Immature natural killer cell (primary cell): ENCODE data around the gene SPRY4. TPM values are rescaled to one million over a fixed set of nuclear protein-coding genes. Genes with fewer than 3 reads are reported as not detected.
A peak's percentile ranks its signal among the peaks of the same experiment; 100 is the strongest.
"Not testable (repeated sequence)": the region's sequence is repeated elsewhere in the genome, so short reads cannot be mapped to it uniquely, and the experiment has no call there.

Source experiments
- DNase-seq, 3 donors: peaks; one replicate each; pipeline ENCODE4 v3.0.0; 2022; ENCODE audit warnings: mixed read lengths in 1 of 3
- H3K27ac Mint-ChIP-seq, 6 donors: one replicate each; pipeline ENCODE4 v1.8.0; 2020; ENCODE audit warnings: mixed read lengths in 6 of 6, mild to moderate bottlenecking in 5 of 6, inconsistent platforms in 4 of 6, moderate library complexity in 3 of 6
- H3K27me3 Mint-ChIP-seq, 3 donors: one replicate each; pipeline ENCODE4 v1.8.0; 2020 to 2021; ENCODE audit warnings: low read depth in 3 of 3, mild to moderate bottlenecking in 3 of 3, mixed read lengths in 3 of 3, moderate library complexity in 3 of 3, inconsistent platforms in 1 of 3
- H3K36me3 Mint-ChIP-seq, 3 donors: one replicate each; pipeline ENCODE4 v1.8.0; 2020; ENCODE audit warnings: mixed read lengths in 3 of 3, inconsistent platforms in 2 of 3, mild to moderate bottlenecking in 2 of 3
- H3K4me1 Mint-ChIP-seq, 2 donors: one replicate each; pipeline ENCODE4 v1.8.0; 2020; ENCODE audit warnings: inconsistent platforms in 2 of 2, mild to moderate bottlenecking in 2 of 2, mixed read lengths in 2 of 2, moderate library complexity in 1 of 2
- H3K4me3 Mint-ChIP-seq, 5 donors: one replicate each; pipeline ENCODE4 v1.8.0; 2020; ENCODE audit warnings: mild to moderate bottlenecking in 5 of 5, mixed read lengths in 5 of 5, inconsistent platforms in 3 of 5, moderate library complexity in 3 of 5
- H3K9me3 Mint-ChIP-seq, 6 donors: one replicate each; pipeline ENCODE4 v1.8.0; 2020; ENCODE audit warnings: mild to moderate bottlenecking in 6 of 6, mixed read lengths in 6 of 6, inconsistent platforms in 4 of 6, moderate library complexity in 3 of 6
- polyA plus RNA-seq, 3 donors: library from polyadenylated mRNA; unstranded; fragments of 300-500 nt; fragmentation: Illumina TruSeq; gene quantifications; one replicate each; pipeline ENCODE4 v1.2.3, GENCODE V29; 2021

Gene SPRY4
- not detected for polyA plus RNA-seq

GRCh38 chr5:142324871-142325724, at the start of gene SPRY4:
Gene SPRY4, minus strand, starts transcription at chr5:142325021. Its CDS starts 9,913 bp downstream, at chr5:142315108.
- Mint-ChIP-seq H3K9me3 (no peaks in the 10 kb centered on the region), H3K27ac (peak within 1 kb of the TSS in 4 of 6 donors; percentile 62 to 83 (median 74)), H3K4me3 (peak within 1 kb of the TSS; percentile 85 to 93 (median 90)), H3K36me3 (no peaks in the 10 kb centered on the region), H3K4me1 (peaks cover 30% of the 10 kb centered on the region in 2 donors), H3K27me3 (peaks cover 11 to 22% (median 20%) of the 10 kb centered on the region in 3 donors)
- peak; percentile 82 to 89 (median 88) for DNase-seq

GRCh38 chr5:142368529-142368928, 43.7 kb upstream of the SPRY4 start:
- Mint-ChIP-seq H3K4me1 (no peaks in the 10 kb centered on the region), H3K9me3 (no peaks in the 10 kb centered on the region), H3K27ac (no peak overlapping the region), H3K36me3 (no peaks in the 10 kb centered on the region), H3K4me3 (no peak overlapping the region), H3K27me3 (peaks cover 0 to 5% (median 2%) of the 10 kb centered on the region in 3 donors)
- no peak for DNase-seq

GRCh38 chr5:142366007-142366406, 41.2 kb upstream of the SPRY4 start:
- Mint-ChIP-seq H3K36me3 (no peaks in the 10 kb centered on the region), H3K4me3 (no peak overlapping the region), H3K9me3 (no peaks in the 10 kb centered on the region), H3K27me3 (peaks cover 0 to 8% (median 2%) of the 10 kb centered on the region in 3 donors), H3K4me1 (no peaks in the 10 kb centered on the region), H3K27ac (no peak overlapping the region)
- no peak for DNase-seq

- H3K4me3 Mint-ChIP-seq = no peak overlapping the region
- H3K9me3 Mint-ChIP-seq = no peaks in the 10 kb centered on the region
- no peak overlapping the region for H3K27ac Mint-ChIP-seq
- no peaks in the 10 kb centered on the region for H3K36me3 Mint-ChIP-seq
- H3K4me1 Mint-ChIP-seq = peaks cover 0 to 1% of the 10 kb centered on the region in 2 donors
- no peak for DNase-seq
- H3K27me3 Mint-ChIP-seq = peaks cover 1 to 8% (median 2%) of the 10 kb centered on the region in 3 donors
Measured at GRCh38 chr5:142364251-142365145, 39.7 kb upstream of the SPRY4 start.

- H3K27me3 Mint-ChIP-seq = peaks cover 2 to 8% (median 3%) of the 10 kb centered on the region in 3 donors
- DNase-seq = no peak
- no peak overlapping the region for H3K4me3 Mint-ChIP-seq
- H3K9me3 Mint-ChIP-seq = no peaks in the 10 kb centered on the region
- no peak overlapping the region for H3K27ac Mint-ChIP-seq
- peaks cover 0 to 1% of the 10 kb centered on the region in 2 donors for H3K4me1 Mint-ChIP-seq
- no peaks in the 10 kb centered on the region for H3K36me3 Mint-ChIP-seq
Measured at GRCh38 chr5:142363619-142363963, 38.8 kb upstream of the SPRY4 start.

- DNase-seq, H3K9me3 Mint-ChIP-seq, H3K36me3 Mint-ChIP-seq, H3K27ac Mint-ChIP-seq, H3K4me3 Mint-ChIP-seq: not testable (repeated sequence)
- H3K4me1 Mint-ChIP-seq = peaks cover 14 to 15% of the 10 kb centered on the region in 2 donors
- peaks cover 8 to 15% (median 12%) of the 10 kb centered on the region in 3 donors for H3K27me3 Mint-ChIP-seq
Measured at GRCh38 chr5:142362193-142362592, 37.4 kb upstream of the SPRY4 start.

- H3K4me3 Mint-ChIP-seq = no peak overlapping the region
- H3K4me1 Mint-ChIP-seq = peaks cover 21 to 22% of the 10 kb centered on the region in 2 donors
- no peaks in the 10 kb centered on the region for H3K9me3 Mint-ChIP-seq
- peak overlapping the region in 3 of 6 donors; percentile 12 to 34 (median 13) for H3K27ac Mint-ChIP-seq
- H3K36me3 Mint-ChIP-seq = no peaks in the 10 kb centered on the region
- H3K27me3 Mint-ChIP-seq = peaks cover 14 to 19% (median 18%) of the 10 kb centered on the region in 3 donors
- no peak for DNase-seq
Measured at GRCh38 chr5:142360607-142361120, 35.8 kb upstream of the SPRY4 start.

- no peak for DNase-seq
- Mint-ChIP-seq H3K4me3 (no peak overlapping the region), H3K4me1 (peaks cover 21 to 23% of the 10 kb centered on the region in 2 donors)
Measured at GRCh38 chr5:142360051-142360498, 35.3 kb upstream of the SPRY4 start.

GRCh38 chr5:142358648-142359047, 33.8 kb upstream of the SPRY4 start:
- H3K27ac Mint-ChIP-seq = peak overlapping the region in 3 of 6 donors; percentile 32 to 92 (median 91)
- H3K9me3 Mint-ChIP-seq = no peaks in the 10 kb centered on the region
- H3K4me3 Mint-ChIP-seq = peak overlapping the region in 1 of 5 donors; percentile 87
- peaks cover 24 to 29% of the 10 kb centered on the region in 2 donors for H3K4me1 Mint-ChIP-seq
- peaks cover 9 to 19% (median 18%) of the 10 kb centered on the region in 3 donors for H3K27me3 Mint-ChIP-seq
- no peak for DNase-seq
- H3K36me3 Mint-ChIP-seq = no peaks in the 10 kb centered on the region

More at GRCh38 chr5:142360051-142360498, 35.3 kb upstream of the SPRY4 start:
- no peaks in the 10 kb centered on the region for H3K36me3 Mint-ChIP-seq
- peak overlapping the region in 2 of 6 donors; percentile 19 to 34 for H3K27ac Mint-ChIP-seq
- H3K27me3 Mint-ChIP-seq = peaks cover 14 to 19% (median 18%) of the 10 kb centered on the region in 3 donors
- H3K9me3 Mint-ChIP-seq = no peaks in the 10 kb centered on the region

- H3K27ac Mint-ChIP-seq = peak overlapping the region in 5 of 6 donors; percentile 86 to 92 (median 91)
- peaks cover 27 to 31% of the 10 kb centered on the region in 2 donors for H3K4me1 Mint-ChIP-seq
- peaks cover 9 to 19% (median 18%) of the 10 kb centered on the region in 3 donors for H3K27me3 Mint-ChIP-seq
- DNase-seq = no peak
- H3K36me3 Mint-ChIP-seq = no peaks in the 10 kb centered on the region
- no peaks in the 10 kb centered on the region for H3K9me3 Mint-ChIP-seq
- H3K4me3 Mint-ChIP-seq = peak overlapping the region; percentile 84 to 92 (median 88)
Measured at GRCh38 chr5:142358121-142358520, 33.3 kb upstream of the SPRY4 start.

GRCh38 chr5:142357469-142358090, 32.8 kb upstream of the SPRY4 start:
- H3K9me3 Mint-ChIP-seq = no peaks in the 10 kb centered on the region
- peaks cover 9 to 19% (median 18%) of the 10 kb centered on the region in 3 donors for H3K27me3 Mint-ChIP-seq
- H3K4me1 Mint-ChIP-seq = peaks cover 28 to 31% of the 10 kb centered on the region in 2 donors
- peak overlapping the region; percentile 84 to 92 (median 88) for H3K4me3 Mint-ChIP-seq
- no peaks in the 10 kb centered on the region for H3K36me3 Mint-ChIP-seq
- H3K27ac Mint-ChIP-seq = peak overlapping the region; percentile 76 to 92 (median 90)
- peak in 2 of 3 donors; percentile 8 to 17 for DNase-seq

GRCh38 chr5:142356716-142357468, 32.1 kb upstream of the SPRY4 start:
- Mint-ChIP-seq H3K27me3 (peaks cover 11 to 21% (median 20%) of the 10 kb centered on the region in 3 donors), H3K4me1 (peaks cover 28 to 31% of the 10 kb centered on the region in 2 donors), H3K9me3 (no peaks in the 10 kb centered on the region), H3K4me3 (peak overlapping the region; percentile 87 to 92 (median 91)), H3K36me3 (no peaks in the 10 kb centered on the region), H3K27ac (peak overlapping the region; percentile 76 to 96 (median 93))
- DNase-seq = peak; percentile 91 to 93 (median 92)
